ENCODE measurements around the gene ATP6V0A4. TPM values are rescaled to one million over a fixed set of nuclear protein-coding genes. Genes with fewer than 3 reads are reported as not detected.
"Not testable (repeated sequence)": the region's sequence is repeated elsewhere in the genome, so short reads cannot be mapped to it uniquely, and the experiment has no call there.

ATP6V0A4 gene
- total RNA-seq, 4 donors from 2014 or later: not detected

DNA sequence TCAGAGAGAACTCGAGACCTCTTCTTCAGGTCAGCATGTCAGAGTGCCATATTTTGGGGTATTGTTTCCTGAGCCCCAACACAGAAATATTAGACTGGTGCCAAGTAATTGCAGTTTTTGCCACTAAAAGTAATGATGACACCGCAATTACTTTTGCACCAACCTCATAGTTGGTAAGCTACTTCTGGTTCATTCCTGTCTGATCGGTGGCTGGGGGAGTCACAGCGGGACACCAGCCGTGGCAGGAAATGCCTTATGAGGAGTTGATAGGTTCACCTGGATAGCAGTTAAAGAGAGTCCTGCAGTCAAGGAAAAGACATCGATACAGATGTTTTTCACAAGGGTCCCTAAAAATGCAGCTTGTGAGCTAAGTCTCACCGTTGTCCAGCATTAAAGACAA is 23.9 kb upstream of the ATP6V0A4 start:
- WGBS, 2 donors: 75 to 87% methylated on average over 7 of the region's 7 CpGs
- TF ChIP-seq, protein P1, sequence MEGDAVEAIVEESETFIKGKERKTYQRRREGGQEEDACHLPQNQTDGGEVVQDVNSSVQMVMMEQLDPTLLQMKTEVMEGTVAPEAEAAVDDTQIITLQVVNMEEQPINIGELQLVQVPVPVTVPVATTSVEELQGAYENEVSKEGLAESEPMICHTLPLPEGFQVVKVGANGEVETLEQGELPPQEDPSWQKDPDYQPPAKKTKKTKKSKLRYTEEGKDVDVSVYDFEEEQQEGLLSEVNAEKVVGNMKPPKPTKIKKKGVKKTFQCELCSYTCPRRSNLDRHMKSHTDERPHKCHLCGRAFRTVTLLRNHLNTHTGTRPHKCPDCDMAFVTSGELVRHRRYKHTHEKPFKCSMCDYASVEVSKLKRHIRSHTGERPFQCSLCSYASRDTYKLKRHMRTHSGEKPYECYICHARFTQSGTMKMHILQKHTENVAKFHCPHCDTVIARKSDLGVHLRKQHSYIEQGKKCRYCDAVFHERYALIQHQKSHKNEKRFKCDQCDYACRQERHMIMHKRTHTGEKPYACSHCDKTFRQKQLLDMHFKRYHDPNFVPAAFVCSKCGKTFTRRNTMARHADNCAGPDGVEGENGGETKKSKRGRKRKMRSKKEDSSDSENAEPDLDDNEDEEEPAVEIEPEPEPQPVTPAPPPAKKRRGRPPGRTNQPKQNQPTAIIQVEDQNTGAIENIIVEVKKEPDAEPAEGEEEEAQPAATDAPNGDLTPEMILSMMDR (IDR thresholded peaks at IDR 0.05): no peak
- TF ChIP-seq POLR2A (IDR thresholded peaks at IDR 0.05): no peak
- TF ChIP-seq EP300 (IDR thresholded peaks at IDR 0.05): no peak

DNA sequence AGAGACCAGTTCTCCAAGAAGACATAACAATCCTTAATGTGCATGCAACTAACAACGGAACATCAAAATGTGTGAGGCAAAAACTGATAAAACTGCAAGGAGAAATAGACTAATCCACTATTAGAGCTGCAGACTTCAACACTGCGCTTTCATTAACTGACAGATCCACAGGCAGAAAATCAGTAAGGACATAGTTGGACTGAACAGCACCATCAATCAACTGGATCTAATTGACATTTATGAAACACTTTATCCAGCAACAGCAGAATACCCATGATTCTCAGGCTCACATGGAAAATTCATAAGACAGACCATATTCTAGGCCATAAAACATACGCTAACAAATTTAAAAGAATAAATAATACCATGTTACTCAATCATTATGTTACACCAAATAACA is 21.6 kb upstream of the ATP6V0A4 start:
- TF ChIP-seq POLR2A (IDR thresholded peaks at IDR 0.05): no peak
- no peak for DNase-seq (ENCODE audit: low spot score in 2 of 2)
- no peak overlapping the region for H3K4me3 ChIP-seq
- no peak overlapping the region for H3K27ac ChIP-seq
- H3K27me3 ChIP-seq: no peaks in the 10 kb centered on the region
- no peaks in the 10 kb centered on the region for H3K9me3 ChIP-seq
- 78 to 82% methylated on average over 3 of the region's 3 CpGs for WGBS, 2 donors
- no peaks in the 10 kb centered on the region for H3K36me3 ChIP-seq
- no peaks in the 10 kb centered on the region for H3K4me1 ChIP-seq

More for the DNA sequence above, 23.9 kb upstream of the ATP6V0A4 start:
- no peak for DNase-seq (ENCODE audit: low spot score in 2 of 2)
- Histone ChIP-seq H3K4me1 (no peaks in the 10 kb centered on the region), H3K4me3 (no peak overlapping the region), H3K36me3 (no peaks in the 10 kb centered on the region), H3K27me3 (no peaks in the 10 kb centered on the region), H3K9me3 (peaks cover 0 to 11% (median 0%) of the 10 kb centered on the region in 4 donors), H3K27ac (no peak overlapping the region)

DNA sequence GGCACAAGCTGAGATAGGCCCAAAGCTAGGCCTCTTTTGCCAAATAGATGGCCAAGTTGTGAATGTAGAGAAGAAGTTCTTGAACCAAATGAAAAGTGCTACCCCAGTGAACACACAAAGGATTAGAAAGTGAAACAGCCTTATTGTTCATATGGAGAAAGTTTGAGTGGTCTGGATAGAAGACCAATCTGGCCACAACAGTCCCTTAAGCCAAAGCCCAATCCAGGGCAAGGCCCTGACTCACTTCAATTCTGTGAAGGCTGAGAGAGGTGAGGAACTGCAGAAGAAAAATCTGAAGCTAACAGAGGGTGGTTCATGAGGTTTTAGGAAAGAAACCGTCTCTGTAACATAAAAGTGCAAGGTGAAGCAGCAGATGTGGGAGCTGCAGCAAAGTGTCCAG is 18.7 kb upstream of the ATP6V0A4 start:
- no peak overlapping the region for H3K4me3 ChIP-seq
- TF ChIP-seq POLR2A (IDR thresholded peaks at IDR 0.05) (no peak), EP300 (IDR thresholded peaks at IDR 0.05) (no peak)
- TF ChIP-seq, protein P1 (IDR thresholded peaks at IDR 0.05): no peak

DNA sequence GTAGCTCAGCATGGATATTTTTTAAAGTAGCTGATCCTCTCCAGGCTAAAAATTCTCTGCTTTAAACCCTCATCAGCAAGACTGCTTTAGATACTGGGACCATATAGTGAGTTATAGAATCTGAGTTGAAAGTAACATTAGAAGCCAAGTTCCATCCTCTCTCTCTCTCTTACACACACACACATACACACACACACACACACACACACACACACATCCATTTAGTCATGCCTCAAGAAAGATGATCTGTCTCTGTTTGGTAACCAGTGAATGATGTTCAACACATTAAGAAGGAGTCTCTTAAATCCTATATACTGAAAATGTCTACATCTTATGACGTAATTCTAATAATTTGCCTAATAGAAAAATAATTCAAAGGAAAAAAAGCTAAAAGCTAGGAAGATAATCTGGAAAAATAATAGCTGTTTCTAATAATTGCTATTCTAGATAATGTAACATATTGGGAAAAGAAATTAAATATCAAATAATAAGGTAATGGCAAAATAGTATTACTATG is 16.9 kb upstream of the ATP6V0A4 start:
- TF ChIP-seq, protein P1 (IDR thresholded peaks at IDR 0.05): no peak

More for the DNA sequence above, 18.7 kb upstream of the ATP6V0A4 start:
- DNase-seq (ENCODE audit: low spot score in 2 of 2): no peak
- Histone ChIP-seq H3K4me1 (no peaks in the 10 kb centered on the region), H3K27ac (no peak overlapping the region), H3K9me3 (no peaks in the 10 kb centered on the region), H3K36me3 (no peaks in the 10 kb centered on the region), H3K27me3 (no peaks in the 10 kb centered on the region)
- 84 to 92% methylated on average over 1 of the region's 1 CpG for WGBS, 2 donors

DNA sequence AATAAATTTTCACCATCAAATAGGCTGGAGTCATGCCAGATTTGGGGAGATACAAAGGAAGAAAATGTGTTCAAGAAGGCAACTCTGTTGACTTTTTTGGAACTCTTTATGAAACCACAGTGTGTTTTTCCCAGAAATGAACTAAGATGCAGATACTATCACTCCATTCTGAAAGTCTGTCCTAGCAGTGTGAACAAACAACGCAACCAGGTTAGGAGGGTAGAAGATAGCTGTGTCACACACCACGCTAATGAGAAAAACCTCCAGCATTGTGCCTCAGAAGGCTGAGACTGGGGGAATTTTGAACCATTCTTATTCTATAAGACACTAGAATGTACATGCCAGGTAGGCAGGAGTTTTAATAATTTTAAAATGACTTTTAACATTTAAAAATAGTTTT is 15.9 kb upstream of the ATP6V0A4 start:
- H3K9me3 ChIP-seq: no peaks in the 10 kb centered on the region

More for the DNA sequence above, 16.9 kb upstream of the ATP6V0A4 start:
- Histone ChIP-seq H3K9me3 (no peaks in the 10 kb centered on the region), H3K4me1 (no peaks in the 10 kb centered on the region), H3K27me3 (no peaks in the 10 kb centered on the region), H3K27ac (no peak overlapping the region), H3K36me3 (no peaks in the 10 kb centered on the region), H3K4me3 (no peak overlapping the region)
- 74 to 83% methylated on average over 1 of the region's 1 CpG for WGBS, 2 donors
- DNase-seq (ENCODE audit: low spot score in 2 of 2): no peak

DNA sequence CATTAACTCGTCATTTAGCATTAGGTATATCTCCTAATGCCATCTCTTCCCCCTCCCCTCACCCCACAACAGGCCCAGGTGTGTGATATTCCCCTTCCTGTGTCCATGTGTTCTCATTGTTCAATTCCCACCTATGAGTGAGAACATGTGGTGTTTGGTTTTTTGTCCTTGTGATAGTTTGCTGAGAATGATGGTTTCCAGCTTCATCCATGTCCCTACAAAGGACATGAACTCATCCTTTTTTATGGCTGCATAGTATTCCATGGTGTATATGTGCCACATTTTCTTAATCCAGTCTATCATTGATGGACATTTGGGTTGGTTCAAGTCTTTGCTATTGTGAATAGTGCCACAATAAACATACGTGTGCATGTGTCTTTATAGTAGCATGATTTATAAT is 13.3 kb upstream of the ATP6V0A4 start:
- not testable (repeated sequence) for H3K27ac ChIP-seq; DNase-seq (ENCODE audit: low spot score in 2 of 2); H3K27me3 ChIP-seq; H3K4me3 ChIP-seq; H3K36me3 ChIP-seq; H3K4me1 ChIP-seq
- H3K9me3 ChIP-seq: peaks cover 0 to 10% (median 0%) of the 10 kb centered on the region in 4 donors
- WGBS, 2 donors: 94% methylated on average over 2 of the region's 2 CpGs

More for the DNA sequence above, 15.9 kb upstream of the ATP6V0A4 start:
- no peaks in the 10 kb centered on the region for H3K36me3 ChIP-seq
- TF ChIP-seq, protein P1 (IDR thresholded peaks at IDR 0.05): no peak
- no peak for TF ChIP-seq EP300 (IDR thresholded peaks at IDR 0.05)
- H3K4me1 ChIP-seq: no peaks in the 10 kb centered on the region
- no peaks in the 10 kb centered on the region for H3K27me3 ChIP-seq
- 76 to 82% methylated on average over 2 of the region's 2 CpGs for WGBS, 2 donors
- DNase-seq (ENCODE audit: low spot score in 2 of 2): no peak
- H3K27ac ChIP-seq: no peak overlapping the region
- no peak overlapping the region for H3K4me3 ChIP-seq

Data from tibial nerve (tissue), 4 donors.